Mesendoderm (in vitro differentiated cells): ENCODE results near the gene ANGPT4.

Experiments
- DNase-seq: peaks from one replicate; pipeline ENCODE4 v3.0.0; 2013
- H2AK5ac ChIP-seq: 2 replicates; pipeline ENCODE4 v1.6.1; 2013; ENCODE audit warnings: low read length, inconsistent platforms
- H2BK120ac ChIP-seq: 2 replicates; pipeline ENCODE4 v1.6.1; 2013; ENCODE audit warnings: low read depth, mild to moderate bottlenecking, low read length, moderate library complexity, mixed read lengths
- H2BK15ac ChIP-seq: replicated peaks from 2 replicates; pipeline ENCODE4 v1.6.1; 2013; ENCODE audit warnings: low read depth, mild to moderate bottlenecking, moderate library complexity
- H2BK5ac ChIP-seq: 2 replicates; pipeline ENCODE4 v1.6.1; 2013; ENCODE audit warnings: low read length, inconsistent platforms
- H3K18ac ChIP-seq: 2 replicates; pipeline ENCODE4 v1.6.1; 2013; ENCODE audit warnings: mild to moderate bottlenecking, low read length, mixed read lengths
- H3K23ac ChIP-seq: one replicate; pipeline ENCODE4 v1.6.1; 2013; ENCODE audit warnings: low read length
- H3K27ac ChIP-seq: 2 replicates; pipeline ENCODE4 v1.5.1; 2013; ENCODE audit warnings: low read depth, mild to moderate bottlenecking, inconsistent platforms, low read length, moderate library complexity
- H3K27me3 ChIP-seq: 2 replicates; pipeline ENCODE4 v1.6.1; 2013; ENCODE audit warnings: low read length, control low read depth, mild to moderate bottlenecking, inconsistent platforms; ENCODE audit not compliant: insufficient read depth, poor library complexity
- H3K36me3 ChIP-seq: 2 replicates; pipeline ENCODE4 v1.6.1; 2013; ENCODE audit warnings: low read length, inconsistent platforms; ENCODE audit not compliant: control insufficient read depth, insufficient read depth
- H3K4ac ChIP-seq: one replicate; pipeline ENCODE4 v1.6.1; 2013; ENCODE audit warnings: low read depth, mild to moderate bottlenecking, low read length, moderate library complexity
- H3K4me1 ChIP-seq: 2 replicates; pipeline ENCODE4 v1.6.1; 2013; ENCODE audit warnings: low read depth, low read length, inconsistent platforms; ENCODE audit not compliant: control insufficient read depth
- H3K4me2 ChIP-seq: 2 replicates; pipeline ENCODE4 v1.6.1; 2013; ENCODE audit warnings: low read length
- H3K4me3 ChIP-seq: 2 replicates; pipeline ENCODE4 v1.5.1; 2013; ENCODE audit warnings: mild to moderate bottlenecking, low read length
- H3K56ac ChIP-seq: one replicate; pipeline ENCODE4 v1.6.1; 2013; ENCODE audit warnings: low read length
- H3K79me1 ChIP-seq: 2 replicates; pipeline ENCODE4 v1.6.1; 2013; ENCODE audit warnings: low read length, inconsistent platforms
- H3K79me2 ChIP-seq: 2 replicates; pipeline ENCODE4 v1.6.1; 2013; ENCODE audit warnings: mild to moderate bottlenecking, low read length; ENCODE audit not compliant: control insufficient read depth, insufficient read depth
- H3K9ac ChIP-seq: 2 replicates; pipeline ENCODE4 v1.6.1; 2013; ENCODE audit warnings: low read length, inconsistent platforms
- H4K5ac ChIP-seq: one replicate; pipeline ENCODE4 v1.6.1; 2013; ENCODE audit warnings: low read length
- H4K8ac ChIP-seq: one replicate; pipeline ENCODE4 v1.6.1; 2013; ENCODE audit warnings: low read depth, mild to moderate bottlenecking, control low read depth, low read length, moderate library complexity
- WGBS: extraction: QIAGEN DNeasy Blood & Tissue Kit; methylation state at CpG from one replicate; pipeline ENCODE4 v1.1.7; 2013; ENCODE audit warnings: low lambda C conversion rate, missing lambda C conversion rate; ENCODE audit not compliant: insufficient coverage; ENCODE audit errors: extremely low coverage; 5-methylcytosine and 5-hydroxymethylcytosine counted together

ANGPT4 gene

DNA sequence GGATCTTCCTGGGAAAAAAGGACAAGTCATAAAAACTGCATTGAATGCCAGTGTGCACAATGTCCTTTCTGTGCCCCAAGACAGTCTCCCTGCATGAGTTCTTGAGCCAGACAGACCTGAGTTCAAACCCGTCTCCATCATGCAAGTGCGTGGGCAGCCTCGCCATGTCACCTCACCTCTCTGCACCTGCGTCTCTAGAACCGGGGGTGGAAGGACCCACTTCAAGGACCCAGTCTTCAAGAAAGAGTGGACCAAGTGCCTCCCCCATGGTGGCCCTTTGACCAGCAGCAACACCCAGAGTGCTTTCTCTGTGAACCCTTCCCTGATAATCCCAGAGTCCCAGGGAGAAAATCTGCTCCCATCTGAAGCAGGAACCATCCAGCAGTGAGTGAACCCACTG, 23.5 kb upstream of the ANGPT4 start:
- no peak overlapping the region for H3K4ac ChIP-seq
- WGBS, result no CpG with 5 or more reads among the region's 5 CpGs
- no peak overlapping the region for H3K4me2 ChIP-seq
- H3K79me1 ChIP-seq, result no peaks in the 10 kb centered on the region
- H3K56ac ChIP-seq, result no peak overlapping the region
- no peak overlapping the region for H3K27ac ChIP-seq
- H3K27me3 ChIP-seq, result no peaks in the 10 kb centered on the region
- no peaks in the 10 kb centered on the region for H3K79me2 ChIP-seq
- DNase-seq, result no peak
- H4K5ac ChIP-seq, result no peak overlapping the region
- H3K4me1 ChIP-seq, result peaks cover 4% of the 10 kb centered on the region
- no peak overlapping the region for H2BK120ac ChIP-seq
- H3K9ac ChIP-seq, result no peak overlapping the region
- H4K8ac ChIP-seq, result no peak overlapping the region
- H3K4me3 ChIP-seq, result no peak overlapping the region
- H2AK5ac ChIP-seq, result no peak overlapping the region
- no peaks in the 10 kb centered on the region for H3K36me3 ChIP-seq
- no peak overlapping the region for H2BK15ac ChIP-seq
- no peak overlapping the region for H3K18ac ChIP-seq
- H2BK5ac ChIP-seq, result no peak overlapping the region
- no peak overlapping the region for H3K23ac ChIP-seq

DNA sequence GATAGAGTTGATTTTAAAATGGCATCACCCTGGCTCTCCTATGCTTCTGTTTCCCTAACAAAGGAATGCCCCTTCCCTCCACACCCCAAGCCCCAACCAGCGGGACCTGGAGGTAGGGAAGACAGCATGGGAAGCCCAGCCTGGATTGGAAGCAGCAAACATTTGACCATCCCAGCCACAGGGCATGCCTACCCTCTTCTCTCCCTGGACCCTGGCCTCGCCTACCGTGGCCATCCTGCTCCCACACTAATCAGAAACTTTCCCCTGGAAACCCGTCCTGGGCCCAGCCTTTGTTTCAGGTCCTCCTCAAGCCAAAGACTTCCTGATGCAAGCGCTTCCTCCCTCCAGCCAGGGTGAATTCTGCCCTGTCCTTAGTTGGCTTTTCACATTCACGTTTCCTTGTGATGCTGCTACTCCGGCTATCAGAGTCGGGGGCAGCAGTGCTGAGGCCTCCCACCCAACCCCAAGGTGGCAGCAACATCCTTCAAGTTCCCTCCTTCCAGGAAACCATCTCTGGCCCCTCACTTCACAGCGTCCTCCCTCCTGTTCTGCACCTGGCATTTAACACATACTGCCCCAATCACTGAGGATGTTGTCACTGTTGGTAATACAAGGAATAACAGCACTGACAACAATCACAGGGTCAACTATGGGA, 18.2 kb upstream of the ANGPT4 start:
- no peak overlapping the region for H4K5ac ChIP-seq
- WGBS, result no CpG with 5 or more reads among the region's 9 CpGs
- no peaks in the 10 kb centered on the region for H3K79me1 ChIP-seq
- H4K8ac ChIP-seq, result no peak overlapping the region
- DNase-seq, result peak; percentile 73
- H3K56ac ChIP-seq, result no peak overlapping the region
- H3K4me1 ChIP-seq, result no peaks in the 10 kb centered on the region
- no peak overlapping the region for H3K23ac ChIP-seq
- H3K27ac ChIP-seq, result no peak overlapping the region
- H3K79me2 ChIP-seq, result no peaks in the 10 kb centered on the region
- no peak overlapping the region for H3K4me3 ChIP-seq
- H3K4ac ChIP-seq, result no peak overlapping the region
- no peaks in the 10 kb centered on the region for H3K27me3 ChIP-seq
- no peak overlapping the region for H3K9ac ChIP-seq
- no peak overlapping the region for H2BK120ac ChIP-seq
- no peak overlapping the region for H2BK5ac ChIP-seq
- H2AK5ac ChIP-seq, result no peak overlapping the region
- H3K36me3 ChIP-seq, result no peaks in the 10 kb centered on the region
- H2BK15ac ChIP-seq, result no peak overlapping the region
- no peak overlapping the region for H3K18ac ChIP-seq
- H3K4me2 ChIP-seq, result no peak overlapping the region

DNA sequence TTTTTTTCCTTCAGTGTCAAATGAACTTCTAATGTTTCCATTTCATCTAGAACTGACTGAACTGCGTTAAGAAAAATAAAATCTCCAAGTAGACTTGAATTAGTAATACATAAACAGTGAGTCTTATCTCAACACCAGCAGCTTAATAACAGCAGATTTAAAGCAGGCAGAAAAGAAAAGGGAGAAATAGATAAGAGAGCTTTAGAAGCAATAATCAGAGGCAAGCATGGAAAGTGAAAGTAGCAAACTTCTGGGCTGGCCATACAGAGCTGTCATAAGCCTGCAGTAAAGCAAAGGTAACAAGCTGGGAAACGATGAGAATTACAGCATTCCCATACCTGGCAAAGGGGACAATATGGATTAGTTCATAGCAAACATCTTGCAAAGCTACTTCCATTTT, 16.9 kb upstream of the ANGPT4 start:
- Histone ChIP-seq H3K27ac (no peak overlapping the region), H2BK15ac (no peak overlapping the region), H4K5ac (no peak overlapping the region), H3K36me3 (no peaks in the 10 kb centered on the region), H3K4me2 (no peak overlapping the region), H3K9ac (no peak overlapping the region), H2BK5ac (no peak overlapping the region), H2BK120ac (no peak overlapping the region), H3K4me1 (no peaks in the 10 kb centered on the region), H3K4ac (no peak overlapping the region), H3K18ac (no peak overlapping the region), H3K27me3 (no peaks in the 10 kb centered on the region), H4K8ac (no peak overlapping the region), H3K79me2 (no peaks in the 10 kb centered on the region), H3K56ac (no peak overlapping the region), H3K4me3 (no peak overlapping the region), H2AK5ac (no peak overlapping the region), H3K23ac (no peak overlapping the region), H3K79me1 (no peaks in the 10 kb centered on the region)
- no CpG with 5 or more reads among the region's 2 CpGs for WGBS
- no peak for DNase-seq

DNA sequence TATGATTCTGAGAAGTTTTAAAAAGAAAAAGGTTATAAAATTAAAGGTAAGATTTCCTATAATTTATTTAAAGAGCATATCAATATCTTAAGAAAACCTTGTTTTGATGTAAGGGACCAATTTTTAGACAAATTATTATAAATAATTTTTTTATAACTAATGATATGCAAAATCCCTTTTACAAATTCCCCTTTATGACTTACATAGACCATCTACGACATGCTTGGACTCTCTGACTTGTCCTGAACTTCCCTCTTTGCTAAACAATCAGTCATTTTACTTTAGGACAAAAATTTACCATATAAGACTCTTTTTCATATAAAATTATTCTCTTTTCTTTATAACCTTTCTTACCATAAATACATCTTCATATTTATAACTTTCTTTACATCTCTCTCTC, 15.3 kb upstream of the ANGPT4 start:
- no peak overlapping the region for H2BK15ac ChIP-seq
- H3K4me2 ChIP-seq, result no peak overlapping the region
- no peak overlapping the region for H3K9ac ChIP-seq
- peak; percentile 46 for DNase-seq
- H2BK120ac ChIP-seq, result no peak overlapping the region
- H3K56ac ChIP-seq, result no peak overlapping the region
- no peaks in the 10 kb centered on the region for H3K27me3 ChIP-seq
- H3K79me2 ChIP-seq, result no peaks in the 10 kb centered on the region
- no peak overlapping the region for H2AK5ac ChIP-seq
- no peak overlapping the region for H4K8ac ChIP-seq
- no peak overlapping the region for H2BK5ac ChIP-seq
- H3K36me3 ChIP-seq, result no peaks in the 10 kb centered on the region
- WGBS, result no CpG with 5 or more reads among the region's 1 CpG
- no peak overlapping the region for H3K4ac ChIP-seq
- H3K23ac ChIP-seq, result no peak overlapping the region
- H3K18ac ChIP-seq, result no peak overlapping the region
- H3K4me1 ChIP-seq, result no peaks in the 10 kb centered on the region
- no peaks in the 10 kb centered on the region for H3K79me1 ChIP-seq
- H4K5ac ChIP-seq, result no peak overlapping the region
- H3K4me3 ChIP-seq, result no peak overlapping the region
- no peak overlapping the region for H3K27ac ChIP-seq

DNA sequence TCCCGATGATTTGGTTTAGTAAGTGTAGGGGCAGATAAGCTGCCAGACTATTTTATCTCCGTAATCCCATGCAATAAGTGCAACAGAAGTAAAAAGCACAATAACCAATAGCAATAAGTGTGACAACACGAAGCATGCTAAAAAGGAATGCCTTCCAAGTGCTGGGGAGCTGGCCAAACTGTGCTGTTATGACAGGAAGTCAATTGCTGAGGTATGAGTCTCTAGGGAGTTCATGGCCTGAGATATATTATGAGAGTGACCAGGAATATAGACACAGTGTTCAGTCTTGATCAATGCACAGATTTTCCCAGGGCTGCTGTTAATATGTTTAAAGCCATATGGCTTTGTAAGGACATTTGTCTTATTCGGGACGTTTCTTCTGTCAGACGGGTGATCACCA, 10.5 kb upstream of the ANGPT4 start:
- no peak overlapping the region for H3K4me2 ChIP-seq
- H3K79me2 ChIP-seq, result no peaks in the 10 kb centered on the region
- no peak overlapping the region for H3K56ac ChIP-seq
- H3K4ac ChIP-seq, result no peak overlapping the region
- H3K9ac ChIP-seq, result no peak overlapping the region
- H2BK120ac ChIP-seq, result no peak overlapping the region
- no peak overlapping the region for H4K8ac ChIP-seq
- no peak overlapping the region for H4K5ac ChIP-seq
- no peaks in the 10 kb centered on the region for H3K27me3 ChIP-seq
- no CpG with 5 or more reads among the region's 6 CpGs for WGBS
- H2AK5ac ChIP-seq, result no peak overlapping the region
- H3K36me3 ChIP-seq, result no peaks in the 10 kb centered on the region
- no peak overlapping the region for H3K27ac ChIP-seq
- H3K23ac ChIP-seq, result no peak overlapping the region
- no peak overlapping the region for H2BK5ac ChIP-seq
- H3K79me1 ChIP-seq, result no peaks in the 10 kb centered on the region
- H3K4me3 ChIP-seq, result no peak overlapping the region
- H3K18ac ChIP-seq, result no peak overlapping the region
- no peaks in the 10 kb centered on the region for H3K4me1 ChIP-seq
- no peak overlapping the region for H2BK15ac ChIP-seq
- DNase-seq, result no peak

DNA sequence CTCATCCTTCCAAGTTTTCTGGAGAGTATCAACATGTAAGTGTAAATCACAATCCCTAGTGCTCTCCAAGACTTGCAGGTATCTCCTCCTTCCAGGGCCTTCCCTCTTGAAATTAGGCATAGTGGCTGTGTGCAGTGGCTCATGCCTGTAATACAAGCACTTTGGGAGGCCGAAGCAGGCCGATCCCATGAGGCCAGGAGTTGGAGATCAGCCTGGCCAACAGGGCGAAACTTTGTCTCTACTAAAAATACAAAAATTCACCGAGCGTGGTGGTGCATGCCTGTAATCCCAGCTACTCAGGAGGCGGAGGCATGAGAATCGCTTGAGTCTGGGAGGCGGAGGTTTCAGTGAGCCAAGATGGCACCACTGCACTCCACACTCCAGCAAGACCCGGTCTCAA, 9.4 kb upstream of the ANGPT4 start:
- Histone ChIP-seq H3K4ac (no peak overlapping the region), H3K4me2 (no peak overlapping the region), H3K27me3 (no peaks in the 10 kb centered on the region), H3K4me3 (no peak overlapping the region), H3K27ac (no peak overlapping the region), H3K9ac (no peak overlapping the region), H3K23ac (no peak overlapping the region), H2BK15ac (no peak overlapping the region), H4K8ac (no peak overlapping the region), H3K36me3 (no peaks in the 10 kb centered on the region), H3K4me1 (no peaks in the 10 kb centered on the region), H4K5ac (no peak overlapping the region), H2AK5ac (no peak overlapping the region), H3K18ac (no peak overlapping the region), H2BK5ac (no peak overlapping the region), H3K56ac (no peak overlapping the region), H3K79me1 (no peaks in the 10 kb centered on the region), H2BK120ac (no peak overlapping the region), H3K79me2 (no peaks in the 10 kb centered on the region)
- WGBS, result no CpG with 5 or more reads among the region's 9 CpGs
- no peak for DNase-seq
